ENCODE measurements around the gene ACP3.

Gene ACP3

DNA sequence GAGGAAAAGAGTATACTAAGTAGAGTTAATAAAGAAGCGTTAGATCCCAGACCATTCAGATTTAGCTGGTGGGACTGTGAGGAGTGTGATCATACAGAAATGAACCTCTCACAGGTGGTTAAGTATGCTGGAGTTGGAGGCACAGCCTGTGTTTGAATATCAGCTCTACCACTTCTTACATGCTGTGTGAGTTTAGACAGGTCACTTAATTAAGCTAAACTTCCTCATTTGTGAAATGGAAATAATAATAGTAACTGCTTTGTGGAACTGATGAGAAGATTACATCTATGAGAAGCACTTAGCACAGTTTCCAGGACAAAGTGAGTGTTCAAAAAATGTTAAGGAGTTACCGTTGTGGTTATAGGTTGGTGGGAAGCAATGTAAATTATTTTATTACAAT lies 8.4 kb downstream of the ACP3 start:
- Histone ChIP-seq H3K27me3 (ENCODE audit: insufficient read depth, low read length) (no peaks in the 10 kb centered on the region), H4K20me1 (ENCODE audit: insufficient read depth, low read length) (no peaks in the 10 kb centered on the region), H3K4me3 (ENCODE audit: low read depth, low read length, poor library complexity, severe bottlenecking) (no peak overlapping the region), H3K9me3 (ENCODE audit: low read length) (no peaks in the 10 kb centered on the region), H3K4me1 (ENCODE audit: insufficient read depth, low read length, severe bottlenecking) (no peaks in the 10 kb centered on the region), H3K36me3 (ENCODE audit: insufficient read depth, low read length) (no peaks in the 10 kb centered on the region), H3K9ac (ENCODE audit: low read length) (no peak overlapping the region), H3F3A (ENCODE audit: insufficient read depth, low read length) (no peaks in the 10 kb centered on the region), H3K9me2 (ENCODE audit: low read depth, low read length) (no peaks in the 10 kb centered on the region), H2AFZ (ENCODE audit: low read length) (no peak overlapping the region), H3K27ac (ENCODE audit: low read depth, low read length, poor library complexity, severe bottlenecking) (no peak overlapping the region), H3K79me2 (ENCODE audit: insufficient read depth, low read length) (no peaks in the 10 kb centered on the region), H3K4me2 (ENCODE audit: low read length) (no peak overlapping the region)
- TF ChIP-seq, protein P1, sequence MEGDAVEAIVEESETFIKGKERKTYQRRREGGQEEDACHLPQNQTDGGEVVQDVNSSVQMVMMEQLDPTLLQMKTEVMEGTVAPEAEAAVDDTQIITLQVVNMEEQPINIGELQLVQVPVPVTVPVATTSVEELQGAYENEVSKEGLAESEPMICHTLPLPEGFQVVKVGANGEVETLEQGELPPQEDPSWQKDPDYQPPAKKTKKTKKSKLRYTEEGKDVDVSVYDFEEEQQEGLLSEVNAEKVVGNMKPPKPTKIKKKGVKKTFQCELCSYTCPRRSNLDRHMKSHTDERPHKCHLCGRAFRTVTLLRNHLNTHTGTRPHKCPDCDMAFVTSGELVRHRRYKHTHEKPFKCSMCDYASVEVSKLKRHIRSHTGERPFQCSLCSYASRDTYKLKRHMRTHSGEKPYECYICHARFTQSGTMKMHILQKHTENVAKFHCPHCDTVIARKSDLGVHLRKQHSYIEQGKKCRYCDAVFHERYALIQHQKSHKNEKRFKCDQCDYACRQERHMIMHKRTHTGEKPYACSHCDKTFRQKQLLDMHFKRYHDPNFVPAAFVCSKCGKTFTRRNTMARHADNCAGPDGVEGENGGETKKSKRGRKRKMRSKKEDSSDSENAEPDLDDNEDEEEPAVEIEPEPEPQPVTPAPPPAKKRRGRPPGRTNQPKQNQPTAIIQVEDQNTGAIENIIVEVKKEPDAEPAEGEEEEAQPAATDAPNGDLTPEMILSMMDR (IDR thresholded peaks at IDR 0.05; ENCODE audit: low read length), result no peak
- TF ChIP-seq EZH2 (IDR thresholded peaks at IDR 0.05; ENCODE audit: borderline replicate concordance, low read length), result no peak

DNA sequence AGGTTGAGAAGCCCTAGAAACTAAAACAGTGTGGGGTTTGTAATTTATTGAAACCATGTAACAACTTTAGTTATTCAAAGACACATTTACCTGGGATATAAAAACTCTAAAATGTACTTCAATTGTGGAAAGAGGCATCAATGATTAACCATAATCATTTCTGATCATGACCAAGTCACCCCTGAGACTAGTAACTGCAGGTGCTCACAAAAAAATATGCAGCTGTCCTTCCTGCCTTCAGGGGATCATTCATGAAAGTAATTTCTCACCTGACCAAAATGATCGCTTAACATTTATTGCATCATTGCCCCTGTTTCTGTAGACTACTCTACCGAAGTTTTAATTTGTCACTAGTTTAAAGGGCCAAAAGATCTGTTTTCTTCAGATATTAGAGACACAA lies 9.0 kb downstream of the ACP3 start:
- H4K20me1 ChIP-seq (ENCODE audit: insufficient read depth, low read length), result no peaks in the 10 kb centered on the region
- no peaks in the 10 kb centered on the region for H3K9me2 ChIP-seq (ENCODE audit: low read depth, low read length)
- no peak overlapping the region for H3K27ac ChIP-seq (ENCODE audit: low read depth, low read length, poor library complexity, severe bottlenecking)
- H3K9ac ChIP-seq (ENCODE audit: low read length), result no peak overlapping the region
- no peaks in the 10 kb centered on the region for H3K4me1 ChIP-seq (ENCODE audit: insufficient read depth, low read length, severe bottlenecking)
- no peak overlapping the region for H2AFZ ChIP-seq (ENCODE audit: low read length)
- no peak overlapping the region for H3K4me3 ChIP-seq (ENCODE audit: low read depth, low read length, poor library complexity, severe bottlenecking)
- H3K9me3 ChIP-seq (ENCODE audit: low read length), result no peaks in the 10 kb centered on the region
- H3K36me3 ChIP-seq (ENCODE audit: insufficient read depth, low read length), result no peaks in the 10 kb centered on the region
- no peaks in the 10 kb centered on the region for H3K79me2 ChIP-seq (ENCODE audit: insufficient read depth, low read length)
- H3K4me2 ChIP-seq (ENCODE audit: low read length), result no peak overlapping the region
- TF ChIP-seq EZH2 (IDR thresholded peaks at IDR 0.05; ENCODE audit: borderline replicate concordance, low read length), result no peak
- TF ChIP-seq, protein P1 (IDR thresholded peaks at IDR 0.05; ENCODE audit: low read length), result no peak
- H3F3A ChIP-seq (ENCODE audit: insufficient read depth, low read length), result no peaks in the 10 kb centered on the region
- no peaks in the 10 kb centered on the region for H3K27me3 ChIP-seq (ENCODE audit: insufficient read depth, low read length)

DNA sequence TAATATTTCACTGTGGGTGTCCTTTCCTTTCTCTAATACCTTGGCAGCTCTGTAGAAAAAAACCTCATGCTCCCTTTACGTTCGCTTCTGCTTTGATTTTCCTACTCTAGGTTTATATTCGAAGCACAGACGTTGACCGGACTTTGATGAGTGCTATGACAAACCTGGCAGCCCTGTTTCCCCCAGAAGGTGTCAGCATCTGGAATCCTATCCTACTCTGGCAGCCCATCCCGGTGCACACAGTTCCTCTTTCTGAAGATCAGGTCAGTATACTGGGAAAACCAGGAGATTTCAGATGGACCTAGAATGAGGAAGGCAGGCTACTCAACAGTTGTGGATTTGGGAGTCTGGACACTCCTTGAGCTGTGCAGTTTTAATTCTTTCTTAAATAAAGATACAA lies 14.9 kb downstream of the ACP3 start:
- H3K9ac ChIP-seq (ENCODE audit: low read length), result no peak overlapping the region
- H3K27me3 ChIP-seq (ENCODE audit: insufficient read depth, low read length), result no peaks in the 10 kb centered on the region; the same call in 1 of the 2 replicates
- H4K20me1 ChIP-seq (ENCODE audit: insufficient read depth, low read length), result no peaks in the 10 kb centered on the region
- no peaks in the 10 kb centered on the region for H3K9me2 ChIP-seq (ENCODE audit: low read depth, low read length)
- H3K4me2 ChIP-seq (ENCODE audit: low read length), result no peak overlapping the region
- H3K4me3 ChIP-seq (ENCODE audit: low read depth, low read length, poor library complexity, severe bottlenecking), result no peak overlapping the region
- H3K9me3 ChIP-seq (ENCODE audit: low read length), result no peaks in the 10 kb centered on the region
- no peaks in the 10 kb centered on the region for H3F3A ChIP-seq (ENCODE audit: insufficient read depth, low read length)
- no peaks in the 10 kb centered on the region for H3K36me3 ChIP-seq (ENCODE audit: insufficient read depth, low read length)
- H2AFZ ChIP-seq (ENCODE audit: low read length), result no peak overlapping the region
- H3K4me1 ChIP-seq (ENCODE audit: insufficient read depth, low read length, severe bottlenecking), result no peaks in the 10 kb centered on the region
- TF ChIP-seq, protein P1 (IDR thresholded peaks at IDR 0.05; ENCODE audit: low read length), result no peak
- TF ChIP-seq EZH2 (IDR thresholded peaks at IDR 0.05; ENCODE audit: borderline replicate concordance, low read length), result no peak
- no peaks in the 10 kb centered on the region for H3K79me2 ChIP-seq (ENCODE audit: insufficient read depth, low read length)
- no peak overlapping the region for H3K27ac ChIP-seq (ENCODE audit: low read depth, low read length, poor library complexity, severe bottlenecking)
